ENCODE results near the gene VWDE. TPM values are rescaled to one million over a fixed set of nuclear protein-coding genes. Genes with fewer than 3 reads are reported as not detected.

Gene VWDE
- total and polyA plus RNA-seq, 2 experiments from 2014 or later: 0.13 to 2.1 TPM

GRCh38 chr7:12328888-12329770, 74.5 kb downstream of the VWDE start:
- Histone ChIP-seq H3K4me2 (no peak overlapping the region), H3K4me1 (ENCODE audit: insufficient read depth) (no peaks in the 10 kb centered on the region), H3K9me3 (ENCODE audit: low read depth) (no peaks in the 10 kb centered on the region), H3K79me2 (no peaks in the 10 kb centered on the region), H2AFZ (no peak overlapping the region), H3K9me2 (replicated peaks; ENCODE audit: insufficient read depth) (no peaks in the 10 kb centered on the region), H3K36me3 (replicated peaks; ENCODE audit: insufficient read depth, low read depth) (no peaks in the 10 kb centered on the region), H3K27me3 (no peaks in the 10 kb centered on the region), H3K4me3 (no peak overlapping the region), H3K27ac (no peak overlapping the region), H4K20me1 (ENCODE audit: insufficient read depth, poor library complexity, severe bottlenecking) (no peaks in the 10 kb centered on the region)
- WGBS (ENCODE audit: low lambda C conversion rate, missing lambda C conversion rate): 54% methylated on average over 6 of the region's 6 CpGs
- TF ChIP-seq EZH2 (IDR thresholded peaks at IDR 0.05; ENCODE audit: borderline replicate concordance): no peak
- no peak for TF ChIP-seq CTCF (IDR thresholded peaks at IDR 0.05; ENCODE audit: poor library complexity)
- TF ChIP-seq EZH2phosphoT487 (IDR thresholded peaks at IDR 0.05; ENCODE audit: low read depth, severe bottlenecking, unreplicated experiment): no peak
- no peak for DNase-seq (ENCODE audit: low spot score)

GRCh38 chr7:12327922-12328321, 75.7 kb downstream of the VWDE start:
- H3K27ac ChIP-seq: no peak overlapping the region
- no peak overlapping the region for H3K4me3 ChIP-seq
- H3K9me3 ChIP-seq (ENCODE audit: low read depth): no peaks in the 10 kb centered on the region
- H3K36me3 ChIP-seq (replicated peaks; ENCODE audit: insufficient read depth, low read depth): no peaks in the 10 kb centered on the region
- TF ChIP-seq EZH2phosphoT487 (IDR thresholded peaks at IDR 0.05; ENCODE audit: low read depth, severe bottlenecking, unreplicated experiment) (no peak), EZH2 (IDR thresholded peaks at IDR 0.05; ENCODE audit: borderline replicate concordance) (no peak), CTCF (IDR thresholded peaks at IDR 0.05; ENCODE audit: poor library complexity) (no peak)
- H4K20me1 ChIP-seq (ENCODE audit: insufficient read depth, poor library complexity, severe bottlenecking): no peaks in the 10 kb centered on the region
- H3K27me3 ChIP-seq: no peaks in the 10 kb centered on the region
- H3K9me2 ChIP-seq (replicated peaks; ENCODE audit: insufficient read depth): no peaks in the 10 kb centered on the region
- no peak overlapping the region for H3K4me2 ChIP-seq
- DNase-seq (ENCODE audit: low spot score): peak; percentile 19
- 80% methylated on average over 3 of the region's 3 CpGs for WGBS (ENCODE audit: low lambda C conversion rate, missing lambda C conversion rate)
- no peak overlapping the region for H2AFZ ChIP-seq
- no peaks in the 10 kb centered on the region for H3K79me2 ChIP-seq
- H3K4me1 ChIP-seq (ENCODE audit: insufficient read depth): no peaks in the 10 kb centered on the region

GRCh38 chr7:12325646-12326045, 78.0 kb downstream of the VWDE start:
- Histone ChIP-seq H3K36me3 (replicated peaks; ENCODE audit: insufficient read depth, low read depth) (no peaks in the 10 kb centered on the region), H2AFZ (no peak overlapping the region), H3K27ac (no peak overlapping the region), H3K4me3 (no peak overlapping the region), H3K27me3 (no peaks in the 10 kb centered on the region), H3K9me2 (replicated peaks; ENCODE audit: insufficient read depth) (no peaks in the 10 kb centered on the region), H3K4me1 (ENCODE audit: insufficient read depth) (no peaks in the 10 kb centered on the region), H3K79me2 (no peaks in the 10 kb centered on the region), H3K9me3 (ENCODE audit: low read depth) (no peaks in the 10 kb centered on the region), H3K4me2 (no peak overlapping the region), H4K20me1 (ENCODE audit: insufficient read depth, poor library complexity, severe bottlenecking) (no peaks in the 10 kb centered on the region)
- DNase-seq (ENCODE audit: low spot score): no peak
- TF ChIP-seq CTCF (IDR thresholded peaks at IDR 0.05; ENCODE audit: poor library complexity) (no peak), EZH2phosphoT487 (IDR thresholded peaks at IDR 0.05; ENCODE audit: low read depth, severe bottlenecking, unreplicated experiment) (no peak), EZH2 (IDR thresholded peaks at IDR 0.05; ENCODE audit: borderline replicate concordance) (no peak)

All from hepatocyte (in vitro differentiated cells).